Kidney (tissue), 14 donors: ENCODE results near the gene ERC2. TPM values are rescaled to one million over a fixed set of nuclear protein-coding genes. Genes with fewer than 3 reads are reported as not detected.

ENCODE experiments used
- DNase-seq, 5 donors: peaks; one replicate each; pipeline ENCODE4 v3.0.0-alpha.2; 2013 to 2020
- FAIRE-seq: peaks from 2 replicates; lab custom pipeline; 2012; peaks lifted over from hg19 to GRCh38; lab: Jason Lieb, UNC
- H3K27ac ChIP-seq, 2 donors: one replicate each; pipeline ENCODE4 v1.7.0; 2013; ENCODE audit warnings: low read depth in 2 of 2, low read length in 2 of 2, inconsistent platforms in 1 of 2
- H3K27me3 ChIP-seq: one replicate; pipeline ENCODE4 v1.7.1; 2013; ENCODE audit warnings: low read length, inconsistent platforms; ENCODE audit not compliant: control insufficient read depth, insufficient read depth
- H3K36me3 ChIP-seq, 3 donors: one replicate each; pipeline versions ENCODE4 v1.7.0 to v1.7.1; 2013; ENCODE audit warnings: low read length in 3 of 3, control low read depth in 1 of 3, inconsistent platforms in 1 of 3; ENCODE audit not compliant: insufficient read depth in 3 of 3, control insufficient read depth in 2 of 3
- H3K4me1 ChIP-seq, 3 donors: one replicate each; pipeline versions ENCODE4 v1.7.0 to v1.7.1; 2013; ENCODE audit warnings: low read length in 3 of 3, inconsistent platforms in 1 of 3, low read depth in 1 of 3; ENCODE audit not compliant: control insufficient read depth in 2 of 3, insufficient read depth in 2 of 3
- H3K4me3 ChIP-seq, 3 donors: one replicate each; pipeline versions ENCODE4 v1.7.0 to v1.8.1; 2013; ENCODE audit warnings: low read length in 3 of 3, control low read depth in 1 of 3, inconsistent platforms in 1 of 3
- H3K9ac ChIP-seq, 3 donors: one replicate each; pipeline versions ENCODE4 v1.7.0 to v1.7.1; 2013; ENCODE audit warnings: low read length in 3 of 3, control low read depth in 1 of 3, inconsistent platforms in 1 of 3
- H3K9me3 ChIP-seq, 3 donors: one replicate each; pipeline versions ENCODE4 v1.7.0 to v1.7.1; 2013; ENCODE audit warnings: low read length in 3 of 3, control low read depth in 1 of 3, inconsistent platforms in 1 of 3; ENCODE audit not compliant: control insufficient read depth in 2 of 3, insufficient read depth in 1 of 3
- intact Hi-C: fragments of 100-400 bp; cut with DNase I; formaldehyde crosslinking; loops from one replicate; pipeline ENCODE4 v1.11.1; 2022
- polyA plus RNA-seq: library from polyadenylated mRNA; stranded (reverse); fragments of 350-450 nt; fragmentation: Illumina TruSeq; extraction: RNeasy Lipid Tissue Mini Kit (QIAGEN cat#74804); gene quantifications from one replicate; pipeline ENCODE4 v1.2.3, GENCODE V29; 2014; ENCODE audit warnings: low read depth, low replicate concordance; ENCODE audit not compliant: insufficient read depth
- total RNA-seq: library from RNA; stranded (reverse); fragmentation: NEBNext Ultra II Directional; extraction: Animal tissue kit (Norgen Biotek cat#: 25700); gene quantifications from one replicate; pipeline ENCODE4 v1.2.1, GENCODE V29; 2021
- TF ChIP-seq, protein P1 (sequence below): IDR thresholded peaks from 3 replicates; pipeline ENCODE4 v1.5.1; 2012; ENCODE audit warnings: mild to moderate bottlenecking, moderate library complexity, borderline replicate concordance; ENCODE audit not compliant: insufficient read depth; ENCODE audit errors: extremely low read depth
- donor health status: control.
- donor health status: control.
- donor health status: control.
- donor health status: control.
- donor health status: control.
- donor health status: DM: yes; HTN: yes; CAD: no.
- donor health status: Normal renal cell carcinoma (clear cell type).

ERC2 gene
- total and polyA plus RNA-seq, 2 donors from 2014 or later: 0.92 to 3.8 TPM

DNA sequence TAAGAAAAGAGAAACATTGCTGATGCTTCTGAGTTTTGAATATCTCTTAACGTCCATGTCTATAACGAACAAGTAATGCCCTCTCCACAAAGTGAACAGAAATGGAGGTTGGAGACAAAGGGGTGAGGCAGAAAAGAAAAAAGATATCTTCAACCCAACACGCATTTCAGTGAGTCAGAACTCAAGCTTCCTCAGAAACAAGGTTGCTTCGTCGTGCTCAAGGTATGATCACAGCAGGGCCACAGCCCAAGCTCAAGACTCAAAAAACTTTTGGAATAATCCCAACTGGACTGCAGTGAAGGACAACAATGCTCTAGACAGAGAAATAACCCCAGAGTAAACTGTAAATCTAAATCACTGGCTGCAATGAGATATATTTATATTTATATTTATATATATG, 1000.0 kb downstream of the ERC2 start:
- no peak for FAIRE-seq
- Histone ChIP-seq H3K9me3 (no peaks in the 10 kb centered on the region), H3K9ac (no peak overlapping the region), H3K4me1 (no peaks in the 10 kb centered on the region), H3K36me3 (peaks cover 0 to under 1% (median 0%) of the 10 kb centered on the region in 3 donors), H3K27ac (no peak overlapping the region), H3K27me3 (no peaks in the 10 kb centered on the region), H3K4me3 (no peak overlapping the region)
- TF ChIP-seq, protein P1, sequence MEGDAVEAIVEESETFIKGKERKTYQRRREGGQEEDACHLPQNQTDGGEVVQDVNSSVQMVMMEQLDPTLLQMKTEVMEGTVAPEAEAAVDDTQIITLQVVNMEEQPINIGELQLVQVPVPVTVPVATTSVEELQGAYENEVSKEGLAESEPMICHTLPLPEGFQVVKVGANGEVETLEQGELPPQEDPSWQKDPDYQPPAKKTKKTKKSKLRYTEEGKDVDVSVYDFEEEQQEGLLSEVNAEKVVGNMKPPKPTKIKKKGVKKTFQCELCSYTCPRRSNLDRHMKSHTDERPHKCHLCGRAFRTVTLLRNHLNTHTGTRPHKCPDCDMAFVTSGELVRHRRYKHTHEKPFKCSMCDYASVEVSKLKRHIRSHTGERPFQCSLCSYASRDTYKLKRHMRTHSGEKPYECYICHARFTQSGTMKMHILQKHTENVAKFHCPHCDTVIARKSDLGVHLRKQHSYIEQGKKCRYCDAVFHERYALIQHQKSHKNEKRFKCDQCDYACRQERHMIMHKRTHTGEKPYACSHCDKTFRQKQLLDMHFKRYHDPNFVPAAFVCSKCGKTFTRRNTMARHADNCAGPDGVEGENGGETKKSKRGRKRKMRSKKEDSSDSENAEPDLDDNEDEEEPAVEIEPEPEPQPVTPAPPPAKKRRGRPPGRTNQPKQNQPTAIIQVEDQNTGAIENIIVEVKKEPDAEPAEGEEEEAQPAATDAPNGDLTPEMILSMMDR: no peak
- intact Hi-C loops: no loop called here
- DNase-seq: no peak

DNA sequence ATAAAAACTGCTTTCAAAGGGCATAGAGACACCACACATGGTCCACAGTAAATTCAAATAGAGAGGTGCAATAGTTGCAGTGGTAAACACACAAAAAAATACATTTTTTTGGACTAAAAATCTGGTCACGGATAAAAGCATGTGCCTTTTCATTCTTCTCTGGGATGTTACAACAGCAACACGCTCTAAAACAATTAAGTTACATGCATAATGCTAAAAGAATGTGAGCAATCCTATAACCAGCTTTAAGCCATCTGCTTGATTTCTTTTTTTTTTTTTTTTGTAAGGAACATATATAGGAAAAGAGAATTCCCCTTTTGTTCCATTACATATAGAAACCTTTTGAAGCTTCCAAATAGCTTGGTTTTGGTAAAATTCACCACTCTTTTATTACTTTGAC, 1001.2 kb downstream of the ERC2 start:
- no peak overlapping the region for H3K9ac ChIP-seq
- intact Hi-C loops: no loop called here

DNA sequence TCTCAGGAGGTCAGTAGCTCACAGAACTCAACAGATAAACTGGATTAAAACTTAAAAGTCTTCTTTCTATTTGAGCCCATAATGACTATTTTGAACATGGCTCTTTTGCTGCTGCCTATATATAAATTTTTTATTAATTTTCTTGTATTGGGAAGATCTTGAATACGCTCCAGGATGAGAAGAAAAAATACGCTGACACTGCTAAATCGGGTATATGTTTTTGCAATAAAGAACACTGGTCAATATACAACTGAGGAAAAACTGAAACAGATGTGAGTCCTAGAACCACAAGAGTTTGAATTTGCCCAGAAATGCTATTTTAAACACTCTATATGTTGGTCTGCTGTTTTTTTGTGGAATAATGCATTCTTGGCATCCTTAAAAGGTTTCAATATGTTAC, 1001.7 kb downstream of the ERC2 start:
- FAIRE-seq: no peak
- Histone ChIP-seq H3K9ac (no peak overlapping the region), H3K27ac (no peak overlapping the region), H3K9me3 (no peaks in the 10 kb centered on the region), H3K4me3 (no peak overlapping the region), H3K27me3 (no peaks in the 10 kb centered on the region), H3K36me3 (no peaks in the 10 kb centered on the region), H3K4me1 (no peaks in the 10 kb centered on the region)
- intact Hi-C loops: no loop called here
- no peak for DNase-seq
- TF ChIP-seq, protein P1: no peak

More for the DNA sequence above, 1001.2 kb downstream of the ERC2 start:
- no peak overlapping the region for H3K27ac ChIP-seq
- H3K4me1 ChIP-seq: no peaks in the 10 kb centered on the region
- H3K4me3 ChIP-seq: no peak overlapping the region
- TF ChIP-seq, protein P1: no peak
- FAIRE-seq (no peak), DNase-seq (peak in 1 of 5 donors; percentile 43)
- no peaks in the 10 kb centered on the region for H3K9me3 ChIP-seq
- H3K27me3 ChIP-seq: no peaks in the 10 kb centered on the region
- H3K36me3 ChIP-seq: no peaks in the 10 kb centered on the region

DNA sequence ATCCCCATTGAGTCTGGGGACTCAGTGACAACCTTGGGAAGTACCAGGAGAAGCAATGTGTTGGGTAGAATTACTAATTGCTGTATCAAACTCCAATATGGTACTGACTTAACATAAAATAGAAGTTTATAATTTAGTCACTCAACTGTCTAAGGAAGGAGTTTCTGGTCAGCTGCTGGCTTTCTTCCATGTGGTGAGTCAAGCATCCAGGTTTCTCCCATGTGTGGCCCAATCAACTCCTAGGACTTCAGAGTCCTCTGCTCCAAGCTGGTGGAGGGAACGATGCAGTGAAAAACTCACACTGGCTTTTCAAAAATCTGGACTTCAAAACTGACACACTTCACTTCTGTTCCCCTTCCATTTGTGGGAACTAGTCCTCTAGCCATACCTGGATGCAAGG, 1006.4 kb downstream of the ERC2 start:
- no peak overlapping the region for H3K27ac ChIP-seq
- H3K9ac ChIP-seq: no peak overlapping the region
- intact Hi-C loops: no loop called here
- FAIRE-seq (no peak), DNase-seq (no peak)
- H3K36me3 ChIP-seq: no peaks in the 10 kb centered on the region
- no peaks in the 10 kb centered on the region for H3K9me3 ChIP-seq
- H3K27me3 ChIP-seq: no peaks in the 10 kb centered on the region
- TF ChIP-seq, protein P1: no peak
- no peak overlapping the region for H3K4me3 ChIP-seq
- no peaks in the 10 kb centered on the region for H3K4me1 ChIP-seq
